DMS79 treated with DMSO at 0.1 percent for 48 hours (cell line): ENCODE results near the gene CCNJL.
"Not testable (repeated sequence)": the region's sequence is repeated elsewhere in the genome, so short reads cannot be mapped to it uniquely, and the experiment has no call there.

ENCODE experiments used
- DNase-seq: peaks from one replicate; lab custom pipeline; 2025; lab: John Stamatoyannopoulos, UW

Gene CCNJL

GRCh38 chr5:160312134-160312959 is at the start of gene CCNJL:
TSS of gene CCNJL (minus strand) at chr5:160312564. CDS start at chr5:160311923, 641 bp downstream.
- DNase-seq = peak; percentile 24

- no peak for DNase-seq
Measured at GRCh38 chr5:160361624-160362228, 49.4 kb upstream of the CCNJL start.

- DNase-seq = no peak
Measured at GRCh38 chr5:160360310-160360709, 47.9 kb upstream of the CCNJL start.

- no peak for DNase-seq
Measured at GRCh38 chr5:160359816-160360215, 47.5 kb upstream of the CCNJL start.

- no peak for DNase-seq
Measured at GRCh38 chr5:160359242-160359641, 46.9 kb upstream of the CCNJL start.

GRCh38 chr5:160357861-160358411 is 45.6 kb upstream of the CCNJL start:
- DNase-seq = no peak

- DNase-seq = no peak
Measured at GRCh38 chr5:160357394-160357793, 45.0 kb upstream of the CCNJL start.

- DNase-seq = no peak
Measured at GRCh38 chr5:160356550-160357347, 44.4 kb upstream of the CCNJL start.

GRCh38 chr5:160354666-160355065 is 42.3 kb upstream of the CCNJL start:
- DNase-seq = no peak

GRCh38 chr5:160353379-160353778 is 41.0 kb upstream of the CCNJL start:
- no peak for DNase-seq

GRCh38 chr5:160352308-160352707 is 39.9 kb upstream of the CCNJL start:
- no peak for DNase-seq

- DNase-seq = no peak
Measured at GRCh38 chr5:160349935-160350303, 37.6 kb upstream of the CCNJL start.

- DNase-seq = no peak
Measured at GRCh38 chr5:160349249-160349934, 37.0 kb upstream of the CCNJL start.

GRCh38 chr5:160348080-160348479 is 35.7 kb upstream of the CCNJL start:
- no peak for DNase-seq

- no peak for DNase-seq
Measured at GRCh38 chr5:160347448-160347847, 35.1 kb upstream of the CCNJL start.

- DNase-seq = no peak
Measured at GRCh38 chr5:160342413-160342941, 30.1 kb upstream of the CCNJL start.

GRCh38 chr5:160341309-160341870 is 29.0 kb upstream of the CCNJL start:
- no peak for DNase-seq

GRCh38 chr5:160340513-160340912 is 28.1 kb upstream of the CCNJL start:
- DNase-seq = not testable (repeated sequence)

- no peak for DNase-seq
Measured at GRCh38 chr5:160339406-160340130, 27.2 kb upstream of the CCNJL start.

GRCh38 chr5:160334716-160335115 is 22.4 kb upstream of the CCNJL start:
- not testable (repeated sequence) for DNase-seq

- DNase-seq = no peak
Measured at GRCh38 chr5:160333721-160334120, 21.4 kb upstream of the CCNJL start.
